Stimulated activated CD8-positive, alpha-beta memory T cell treated with anti-CD3 and anti-CD28 coated beads, Interleukin-4, amount 100 ng/mL, for 48 hours (primary cell): ENCODE data around the gene ME1.

Source experiments
- DNase-seq: peaks from one replicate; pipeline ENCODE4 v3.0.0-alpha.2; 2020

Gene ME1

GRCh38 chr6:83185096-83185495 lies 245.8 kb downstream of the ME1 start:
- DNase-seq: no peak

GRCh38 chr6:83183082-83183828 lies 247.6 kb downstream of the ME1 start:
- no peak for DNase-seq

GRCh38 chr6:83182114-83182513 lies 248.7 kb downstream of the ME1 start:
- DNase-seq: no peak

- DNase-seq: no peak
These were observed 250.4 kb downstream of the ME1 start for GRCh38 chr6:83180426-83180950.

- DNase-seq: no peak
These were observed 254.6 kb downstream of the ME1 start for GRCh38 chr6:83176246-83176645.

- no peak for DNase-seq
These were observed 261.3 kb downstream of the ME1 start for GRCh38 chr6:83169511-83169910.

- DNase-seq: no peak
These were observed 261.7 kb downstream of the ME1 start for GRCh38 chr6:83169106-83169505.

- no peak for DNase-seq
These were observed 262.3 kb downstream of the ME1 start for GRCh38 chr6:83168556-83168955.

- DNase-seq: no peak
These were observed 263.0 kb downstream of the ME1 start for GRCh38 chr6:83167726-83168278.
